LNCaP clone FGC (cell line): Measurements from ENCODE around the gene SLC4A11.
"Not testable (repeated sequence)": the region's sequence is repeated elsewhere in the genome, so short reads cannot be mapped to it uniquely, and the experiment has no call there.

Source experiments
- DNase-seq: peaks from one replicate; pipeline ENCODE4 v3.0.0-alpha.2; 2011; ENCODE audit warnings: low read depth
- H3K4me3 ChIP-seq: 2 replicates; pipeline ENCODE4 v1.5.1; 2011; ENCODE audit warnings: mild to moderate bottlenecking, low read depth, low read length, control low read depth
- TF ChIP-seq, protein P1 (sequence below): IDR thresholded peaks from 2 replicates; pipeline ENCODE4 v1.5.1; 2012; ENCODE audit warnings: mild to moderate bottlenecking; ENCODE audit not compliant: control insufficient read depth, insufficient read depth; ENCODE audit errors: extremely low read depth

Gene SLC4A11

DNA sequence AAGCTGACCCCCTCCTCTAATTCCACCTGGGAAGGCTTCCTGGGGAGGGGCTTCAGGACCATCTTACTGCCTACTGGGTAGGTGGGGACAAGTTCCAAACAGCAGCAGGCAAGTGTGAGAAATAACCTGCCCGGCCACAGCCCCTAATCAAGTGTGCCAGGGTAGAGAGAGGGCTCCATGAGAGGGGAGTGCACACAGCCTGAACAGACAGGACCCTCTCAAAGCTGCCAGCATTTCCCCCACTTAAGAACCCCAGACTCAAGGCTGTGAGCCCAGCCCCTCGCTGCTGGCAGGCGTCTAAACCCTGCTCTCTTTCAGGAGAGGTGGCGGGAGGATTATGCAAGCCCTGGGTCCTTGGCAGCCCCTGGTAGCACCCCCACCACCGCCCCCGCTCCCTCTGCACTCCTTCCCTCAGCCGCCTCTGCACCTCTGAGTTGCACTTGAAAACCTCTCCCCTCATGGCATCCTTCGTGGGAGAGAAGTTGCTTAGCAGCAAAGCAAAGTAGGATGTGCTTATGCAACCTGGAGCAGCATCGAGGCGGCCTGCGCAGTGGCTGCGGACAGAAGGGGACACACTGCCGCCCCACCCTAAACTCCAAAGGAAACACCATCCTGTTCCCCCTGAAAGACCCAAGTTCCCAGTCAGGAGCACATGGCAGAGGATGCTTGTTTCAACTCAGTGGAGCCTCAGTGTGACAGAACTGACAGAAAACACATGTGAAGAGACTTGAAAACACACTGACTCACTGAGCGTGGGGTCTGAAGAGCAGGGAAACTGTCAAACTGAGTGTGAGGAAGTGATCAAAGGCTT is 45.0 kb downstream of the SLC4A11 start:
- TF ChIP-seq, protein P1, sequence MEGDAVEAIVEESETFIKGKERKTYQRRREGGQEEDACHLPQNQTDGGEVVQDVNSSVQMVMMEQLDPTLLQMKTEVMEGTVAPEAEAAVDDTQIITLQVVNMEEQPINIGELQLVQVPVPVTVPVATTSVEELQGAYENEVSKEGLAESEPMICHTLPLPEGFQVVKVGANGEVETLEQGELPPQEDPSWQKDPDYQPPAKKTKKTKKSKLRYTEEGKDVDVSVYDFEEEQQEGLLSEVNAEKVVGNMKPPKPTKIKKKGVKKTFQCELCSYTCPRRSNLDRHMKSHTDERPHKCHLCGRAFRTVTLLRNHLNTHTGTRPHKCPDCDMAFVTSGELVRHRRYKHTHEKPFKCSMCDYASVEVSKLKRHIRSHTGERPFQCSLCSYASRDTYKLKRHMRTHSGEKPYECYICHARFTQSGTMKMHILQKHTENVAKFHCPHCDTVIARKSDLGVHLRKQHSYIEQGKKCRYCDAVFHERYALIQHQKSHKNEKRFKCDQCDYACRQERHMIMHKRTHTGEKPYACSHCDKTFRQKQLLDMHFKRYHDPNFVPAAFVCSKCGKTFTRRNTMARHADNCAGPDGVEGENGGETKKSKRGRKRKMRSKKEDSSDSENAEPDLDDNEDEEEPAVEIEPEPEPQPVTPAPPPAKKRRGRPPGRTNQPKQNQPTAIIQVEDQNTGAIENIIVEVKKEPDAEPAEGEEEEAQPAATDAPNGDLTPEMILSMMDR = no peak
- no peak for DNase-seq
- no peak overlapping the region for H3K4me3 ChIP-seq

DNA sequence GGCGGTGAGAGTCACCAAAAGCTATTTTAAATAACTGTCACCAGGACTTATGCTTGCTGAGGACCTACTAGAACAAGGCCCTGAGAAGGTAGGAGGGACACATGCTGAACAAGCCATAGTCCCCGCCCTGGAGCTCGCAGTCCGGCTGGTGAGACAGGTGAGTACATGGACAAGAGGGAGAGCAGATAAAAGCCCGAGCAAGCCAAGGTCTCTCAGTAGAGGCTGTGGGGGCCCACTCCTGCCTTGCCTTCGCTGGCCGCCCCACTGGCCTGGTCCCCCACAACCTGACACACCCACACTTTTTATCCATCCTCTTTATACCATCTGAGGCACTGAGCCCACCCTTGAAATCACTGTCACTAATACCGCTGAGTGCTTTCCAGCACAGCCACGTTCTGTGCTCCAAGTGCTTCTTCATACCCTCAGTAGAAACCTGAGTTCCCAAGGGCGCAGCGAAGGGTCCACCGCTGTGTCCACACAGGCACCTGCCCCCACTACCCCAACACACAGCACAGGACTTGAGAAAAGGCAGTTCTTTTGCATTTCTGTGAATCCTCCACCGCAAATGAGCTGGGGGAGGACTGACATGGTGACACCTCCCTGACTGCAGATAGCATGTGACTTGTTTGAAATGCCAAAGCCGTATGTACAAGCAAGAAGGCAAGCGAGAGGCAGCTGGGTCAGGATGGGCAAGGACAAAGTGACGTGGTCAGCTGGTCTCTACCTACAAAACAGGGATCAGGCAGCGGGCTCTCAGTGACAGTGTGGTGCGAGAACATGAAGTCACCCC is 46.6 kb downstream of the SLC4A11 start:
- no peak overlapping the region for H3K4me3 ChIP-seq
- DNase-seq = no peak
- TF ChIP-seq, protein P1 = no peak

DNA sequence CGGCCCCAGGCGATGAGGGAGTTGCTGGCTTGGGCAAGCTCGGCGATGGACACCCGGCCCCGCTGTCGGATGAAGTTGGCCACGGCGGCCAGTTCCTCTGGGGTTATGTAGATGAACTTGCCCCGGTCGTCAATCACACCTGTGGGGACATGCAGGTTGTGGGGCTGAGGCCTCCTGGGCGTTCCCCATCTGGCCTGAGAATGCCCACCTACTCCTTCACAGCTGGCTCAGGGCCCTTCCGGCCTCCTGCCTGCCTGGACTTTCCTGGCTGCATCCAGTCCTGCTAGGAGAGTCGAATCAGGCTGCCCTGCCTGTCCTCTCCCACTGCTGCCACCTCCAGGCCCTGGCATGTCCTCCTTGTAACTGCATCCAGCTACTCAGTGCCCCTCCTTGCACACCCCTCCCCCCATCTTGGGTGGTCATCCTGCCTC is 48.3 kb downstream of the SLC4A11 start:
- TF ChIP-seq, protein P1 = no peak
- H3K4me3 ChIP-seq = no peak overlapping the region
- no peak for DNase-seq

DNA sequence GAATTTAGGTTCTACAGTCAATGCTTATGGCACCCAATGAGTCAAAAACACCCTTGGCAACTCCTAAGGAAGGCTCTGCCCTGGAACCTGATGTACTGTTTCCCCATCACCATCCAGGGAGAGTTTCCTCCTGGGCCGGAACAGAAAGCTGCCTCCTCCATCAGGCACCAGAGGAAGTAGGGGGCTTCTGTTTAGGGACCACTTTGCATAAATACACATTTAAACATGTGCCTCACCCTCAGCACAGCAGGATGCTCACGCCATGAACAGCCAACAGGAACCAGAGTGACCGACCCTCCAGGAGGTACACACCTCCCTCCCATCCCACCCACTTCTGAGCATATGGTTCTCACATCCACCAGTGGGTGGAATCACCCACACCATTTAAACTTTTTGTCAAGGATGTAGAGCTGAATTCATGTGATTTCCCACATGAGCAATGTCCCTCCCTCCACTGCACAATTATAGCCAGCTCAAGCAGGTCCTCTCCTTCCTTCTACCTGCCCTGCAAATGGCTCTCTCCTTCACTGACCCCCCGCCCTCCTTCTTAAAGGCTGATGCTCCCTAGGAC is 49.3 kb downstream of the SLC4A11 start:
- DNase-seq = no peak
- H3K4me3 ChIP-seq = no peak overlapping the region
- TF ChIP-seq, protein P1 = no peak

DNA sequence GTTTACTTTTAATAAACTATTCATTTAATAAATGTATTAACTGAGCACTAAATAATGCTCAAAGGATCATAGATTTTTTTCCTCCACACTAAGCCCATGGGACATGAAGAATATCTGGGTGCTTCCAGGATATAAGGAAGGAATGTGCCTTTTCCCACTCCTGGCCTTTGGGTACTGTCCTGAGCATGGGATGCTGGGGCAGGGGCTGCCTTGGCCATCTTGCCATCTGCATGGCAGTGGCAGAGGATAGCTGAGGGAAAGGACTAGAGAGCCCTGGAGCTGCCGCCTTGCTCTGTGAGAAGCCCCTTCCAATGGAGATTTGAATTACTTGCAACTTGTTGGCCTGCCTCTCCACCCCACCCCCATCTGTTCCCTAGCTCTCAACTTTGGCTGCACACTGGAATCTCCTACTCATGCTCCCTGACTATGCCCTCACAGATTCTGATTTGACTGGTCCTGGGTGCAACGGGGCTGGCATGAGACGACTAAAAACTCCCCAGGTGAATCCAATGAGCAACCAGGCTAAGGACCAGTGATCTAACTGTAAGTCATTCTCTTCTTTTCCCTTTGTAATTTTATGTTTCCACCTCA is 50.1 kb downstream of the SLC4A11 start:
- no peak for DNase-seq
- H3K4me3 ChIP-seq = no peak overlapping the region
- TF ChIP-seq, protein P1 = no peak

DNA sequence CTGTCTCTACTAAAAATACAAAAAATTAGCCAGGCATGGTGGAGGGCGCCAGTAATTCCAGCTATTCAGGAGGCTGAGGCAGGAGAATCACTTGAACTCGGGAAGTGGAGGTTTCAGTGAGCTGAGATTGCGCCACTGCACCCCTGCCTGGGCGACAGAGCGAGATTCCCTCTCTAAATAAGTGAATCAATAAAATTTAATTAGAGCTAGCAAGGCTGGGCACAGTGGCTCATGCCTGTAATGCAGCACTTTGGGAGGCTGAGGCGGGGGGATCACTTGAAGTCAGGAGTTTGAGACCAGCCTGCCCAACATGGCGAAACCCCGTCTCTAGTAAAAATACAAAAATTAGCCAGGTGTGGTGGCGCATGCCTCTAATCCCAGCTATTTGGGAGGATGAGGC is 51.1 kb downstream of the SLC4A11 start:
- H3K4me3 ChIP-seq, DNase-seq: not testable (repeated sequence)
